Lower leg skin (tissue), 4 donors: ENCODE results near the gene GNL3. TPM values are rescaled to one million over a fixed set of nuclear protein-coding genes. Genes with fewer than 3 reads are reported as not detected.

ENCODE experiments used
- DNase-seq, 2 donors: peaks; one replicate each; pipeline ENCODE4 v3.0.0-alpha.2; 2019; ENCODE audit warnings: low spot score in 2 of 2
- H3K4me3 ChIP-seq: fragments of 200-600 bp; sonication (generic); 2 replicates; pipeline ENCODE4 v1.5.1; 2017; ENCODE audit warnings: mild to moderate bottlenecking, low read depth; ENCODE audit not compliant: poor library complexity, severe bottlenecking
- CTCF ChIP-seq, 3 donors: fragments of 450-650 bp; IDR thresholded peaks; one replicate each; pipeline ENCODE4 v1.5.1; 2016; ENCODE audit warnings: antibody characterized with exemption in 3 of 3, mild to moderate bottlenecking in 3 of 3, moderate library complexity in 2 of 3
- POLR2A ChIP-seq, 2 donors: fragments of 450-650 bp; IDR thresholded peaks; one replicate each; pipeline ENCODE4 v1.6.1; 2016 to 2017; ENCODE audit warnings: antibody characterized with exemption in 2 of 2, mild to moderate bottlenecking in 1 of 2, moderate library complexity in 1 of 2
- WGBS, 2 donors: methylation state at CpG; one replicate each; pipeline ENCODE4 v1.1.5; 2018; 5-methylcytosine and 5-hydroxymethylcytosine counted together
- intact Hi-C: fragments of 100-400 bp; cut with DNase I; formaldehyde crosslinking; loops from one replicate; pipeline ENCODE4 v1.15.0; 2023; ENCODE audit warnings: low total_unique reads
- total RNA-seq, 4 donors: library from RNA; depleted of rRNA; stranded (reverse); fragments of >200 nt; gene quantifications; one replicate each; pipeline ENCODE4 v1.1.0, GENCODE V29; 2016

Gene GNL3
- total RNA-seq, 4 donors from 2014 or later: 79.3 to 111 (median 86.4) TPM

GRCh38 chr3:52651592-52651991 lies 34.2 kb upstream of the GNL3 start:
- intact Hi-C loops: no loop called here

GRCh38 chr3:52655895-52656294 lies 29.9 kb upstream of the GNL3 start:
- DNase-seq: no peak
- no peak overlapping the region for H3K4me3 ChIP-seq
- TF ChIP-seq POLR2A (IDR thresholded peaks at IDR 0.05) (no peak), CTCF (IDR thresholded peaks at IDR 0.05) (no peak)
- intact Hi-C loops: no loop called here
- 94% methylated on average over 3 of the region's 3 CpGs for WGBS, 2 donors

More at GRCh38 chr3:52651592-52651991, 34.2 kb upstream of the GNL3 start:
- no peak for TF ChIP-seq CTCF (IDR thresholded peaks at IDR 0.05)
- no peak for TF ChIP-seq POLR2A (IDR thresholded peaks at IDR 0.05)
- DNase-seq: no peak
- no peak overlapping the region for H3K4me3 ChIP-seq

GRCh38 chr3:52660046-52660445 lies 25.8 kb upstream of the GNL3 start:
- intact Hi-C loops: no loop called here
- TF ChIP-seq POLR2A (IDR thresholded peaks at IDR 0.05) (no peak), CTCF (IDR thresholded peaks at IDR 0.05) (no peak)
- no peak for DNase-seq
- H3K4me3 ChIP-seq: no peak overlapping the region
- 83 to 88% methylated on average over 3 of the region's 3 CpGs for WGBS, 2 donors

GRCh38 chr3:52663098-52663497 lies 22.7 kb upstream of the GNL3 start:
- no peak for DNase-seq
- WGBS, 2 donors: 93 to 96% methylated on average over 3 of the region's 3 CpGs
- H3K4me3 ChIP-seq: no peak overlapping the region
- TF ChIP-seq POLR2A (IDR thresholded peaks at IDR 0.05) (no peak), CTCF (IDR thresholded peaks at IDR 0.05) (no peak)
- intact Hi-C loops: no loop called here

GRCh38 chr3:52670621-52671521 lies 15.0 kb upstream of the GNL3 start:
- TF ChIP-seq CTCF (IDR thresholded peaks at IDR 0.05) (no peak), POLR2A (IDR thresholded peaks at IDR 0.05) (no peak)
- intact Hi-C loops: no loop called here
- H3K4me3 ChIP-seq: no peak overlapping the region
- 57 to 59% methylated on average over 9 of the region's 9 CpGs for WGBS, 2 donors
- peak in 1 of 2 donors; percentile 27 for DNase-seq
